HG03159 (cell line): ENCODE measurements around the gene ITCH.
"Not testable (repeated sequence)": the region's sequence is repeated elsewhere in the genome, so short reads cannot be mapped to it uniquely, and the experiment has no call there.

Experiments used
- ATAC-seq: cut with Tn5 transposase; IDR thresholded peaks from one replicate; pipeline ENCODE4 v1.9.1; 2021; ENCODE audit warnings: mild to moderate bottlenecking, moderate library complexity; ENCODE audit not compliant: unreplicated experiment

Gene ITCH

DNA sequence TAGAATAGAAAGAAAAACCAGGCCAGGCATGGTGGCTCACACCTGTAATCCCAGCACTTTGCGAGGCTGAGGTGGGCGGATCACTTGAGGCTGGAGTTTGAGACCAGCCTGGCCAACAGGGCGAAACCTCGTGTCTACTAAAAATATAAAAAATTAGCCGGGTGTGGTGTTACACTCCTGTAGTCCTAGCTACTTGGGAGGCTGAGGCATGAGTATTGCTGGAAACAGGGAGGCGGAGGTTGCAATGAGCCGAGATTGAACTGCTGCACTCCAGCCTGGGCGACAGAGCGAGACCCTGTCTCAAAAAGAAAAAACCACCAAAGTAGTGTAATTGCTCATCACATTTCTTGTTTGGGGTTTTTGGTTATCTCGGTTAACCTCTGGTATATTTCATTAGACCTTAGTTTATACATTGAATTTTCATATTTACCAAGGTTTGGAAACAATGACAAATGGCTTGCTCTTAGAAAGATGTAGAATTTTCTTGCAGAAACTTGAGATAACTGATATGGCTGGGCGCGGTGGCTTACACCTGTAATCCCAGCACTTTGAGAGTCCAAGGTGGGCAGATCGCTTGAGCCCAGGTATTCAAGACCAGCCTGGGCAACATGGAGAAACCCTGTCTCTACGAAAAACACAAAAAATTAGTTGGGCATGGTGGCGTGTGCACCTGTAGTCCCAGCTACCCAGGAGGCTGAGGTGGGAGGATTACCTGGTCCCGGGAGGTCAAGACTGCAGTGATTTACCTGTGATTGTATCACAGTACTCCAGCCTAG, 14.2 kb downstream of the ITCH start:
- ATAC-seq = peak; percentile 65

DNA sequence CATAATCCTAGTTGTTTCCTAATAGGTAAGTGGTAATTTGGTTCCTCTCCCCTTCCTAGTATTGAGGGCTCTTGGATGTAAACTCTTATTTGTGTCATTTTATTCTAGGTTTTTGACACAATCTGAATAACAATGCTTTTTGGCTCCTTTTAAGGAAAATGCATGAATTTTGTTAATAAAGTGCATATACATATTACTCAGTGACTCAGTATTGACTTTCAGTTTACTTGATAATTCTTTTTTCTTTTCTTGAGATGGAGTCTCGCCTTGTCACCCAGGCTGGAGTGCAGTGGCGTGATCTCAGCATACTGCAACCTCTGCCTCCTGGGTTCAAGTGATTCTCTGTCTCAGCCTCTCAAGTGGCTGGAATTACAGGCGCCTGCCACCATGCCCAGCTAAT, 19.1 kb downstream of the ITCH start:
- ATAC-seq = no peak

DNA sequence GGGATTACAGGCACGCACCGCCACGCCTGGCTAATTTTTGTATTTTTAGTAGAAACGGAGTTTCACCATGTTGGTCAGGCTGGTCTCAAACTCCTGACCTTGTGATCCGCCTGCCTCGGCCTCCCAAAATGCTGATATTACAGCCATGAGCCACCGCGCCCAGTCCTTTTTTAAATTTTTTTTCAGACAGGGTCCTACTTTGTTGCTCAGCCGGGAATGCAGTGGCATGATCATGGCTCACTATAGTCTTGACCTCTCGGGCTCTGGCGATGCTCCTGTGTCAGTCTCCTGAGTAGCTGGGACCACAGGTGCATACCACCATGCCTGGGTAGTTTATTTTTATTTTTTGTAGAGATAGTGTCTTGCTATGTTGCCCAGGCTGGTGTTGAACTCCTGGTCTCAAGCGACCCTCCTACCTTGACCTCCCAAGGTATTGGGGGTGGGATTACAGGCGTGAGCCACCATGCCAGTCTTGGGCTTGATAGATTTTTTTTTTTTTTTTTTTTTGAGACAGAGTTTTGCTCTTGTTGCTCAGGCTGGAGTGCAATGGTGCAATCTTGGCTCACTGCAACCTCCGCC, 19.9 kb downstream of the ITCH start:
- ATAC-seq = not testable (repeated sequence)

DNA sequence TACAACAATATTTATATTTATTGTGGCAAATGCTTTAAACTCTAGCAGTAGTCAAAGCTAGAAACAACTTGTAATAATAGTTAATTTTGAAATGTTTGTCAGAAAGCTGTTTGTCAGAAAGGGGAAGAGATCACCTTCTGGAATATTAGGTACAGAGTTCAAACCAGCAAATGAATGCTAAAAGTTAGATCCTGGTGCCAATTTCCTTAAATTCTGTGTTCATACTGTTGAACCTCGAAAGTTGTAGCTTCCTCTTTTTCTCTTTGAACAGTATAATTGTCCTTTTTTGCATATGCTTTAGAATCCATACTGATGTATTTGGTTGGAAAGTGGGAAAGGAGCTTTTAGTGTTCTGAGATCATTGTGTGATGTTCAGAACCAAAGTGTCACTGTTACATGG, 22.4 kb downstream of the ITCH start:
- no peak for ATAC-seq

DNA sequence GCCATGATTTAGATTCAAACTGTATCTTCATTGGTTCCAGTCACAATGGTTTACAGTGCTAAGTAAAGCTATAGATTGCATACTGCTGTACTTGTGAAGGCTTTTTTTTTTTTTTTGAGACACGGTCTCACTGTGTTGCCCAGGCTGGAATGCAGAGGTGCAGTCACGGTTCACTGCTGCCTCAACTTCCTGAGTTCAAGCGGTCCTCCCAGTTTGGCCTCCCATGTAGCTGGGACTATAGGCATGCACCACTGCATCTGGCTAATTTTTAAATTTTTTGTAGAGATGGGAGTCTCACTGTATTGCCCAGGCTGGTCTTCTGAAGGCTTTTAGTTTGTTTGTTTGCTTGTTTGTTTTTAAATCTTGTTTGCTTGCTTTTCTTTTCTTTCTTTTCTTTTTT, 24.9 kb downstream of the ITCH start:
- ATAC-seq = no peak

DNA sequence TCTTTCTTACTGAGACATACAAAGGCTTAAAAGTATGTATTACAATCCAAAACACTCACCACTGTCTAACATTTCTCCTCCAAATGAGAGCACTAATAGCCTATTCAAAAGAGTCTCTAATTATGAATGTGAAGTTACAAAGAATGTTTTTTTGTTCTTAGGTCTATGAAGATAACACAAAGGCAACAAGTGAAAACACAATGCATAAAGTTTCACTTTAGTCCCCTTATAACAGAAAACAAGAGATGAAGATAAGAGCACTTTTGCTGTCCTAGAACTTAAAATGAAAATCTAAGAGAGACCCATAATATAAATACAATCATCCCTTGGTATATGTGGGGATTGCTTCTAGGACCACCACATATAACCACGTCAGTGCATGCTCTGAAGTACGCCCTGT, 25.6 kb downstream of the ITCH start:
- no peak for ATAC-seq

DNA sequence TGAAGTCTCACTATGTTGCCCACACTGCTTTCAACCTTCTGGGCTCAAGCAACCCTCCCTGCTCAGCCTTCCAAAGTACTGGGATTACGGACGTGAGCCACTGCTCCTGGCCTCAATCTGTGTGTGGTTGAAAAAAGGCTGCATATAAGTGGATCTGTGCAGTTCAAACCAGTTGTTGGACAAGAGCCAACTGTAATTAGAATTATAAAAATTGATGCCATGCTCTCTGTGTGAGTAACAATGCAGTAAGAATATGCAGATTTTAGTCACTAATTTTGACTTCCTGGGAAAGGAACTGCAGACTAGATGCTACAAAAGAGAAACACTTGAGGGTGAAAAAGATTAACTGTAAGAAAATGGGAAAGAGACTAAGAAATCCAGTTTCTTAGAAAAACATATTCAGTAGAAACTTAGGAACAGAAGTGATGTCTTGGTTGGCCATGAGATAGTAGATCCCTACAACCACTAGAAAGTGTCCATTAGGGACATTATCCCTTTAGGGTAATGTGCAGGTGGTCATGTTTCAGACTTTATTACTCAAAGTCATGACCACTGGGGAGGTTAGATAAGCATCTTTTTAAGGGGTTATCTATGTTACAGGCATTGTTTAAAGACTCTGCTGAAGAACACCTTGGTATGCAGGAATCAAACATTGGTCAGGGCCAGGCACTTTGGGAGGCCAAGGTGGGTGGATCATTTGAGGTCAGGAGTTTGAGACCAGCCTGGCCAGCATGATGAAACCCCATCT, 26.3 kb downstream of the ITCH start:
- no peak for ATAC-seq

DNA sequence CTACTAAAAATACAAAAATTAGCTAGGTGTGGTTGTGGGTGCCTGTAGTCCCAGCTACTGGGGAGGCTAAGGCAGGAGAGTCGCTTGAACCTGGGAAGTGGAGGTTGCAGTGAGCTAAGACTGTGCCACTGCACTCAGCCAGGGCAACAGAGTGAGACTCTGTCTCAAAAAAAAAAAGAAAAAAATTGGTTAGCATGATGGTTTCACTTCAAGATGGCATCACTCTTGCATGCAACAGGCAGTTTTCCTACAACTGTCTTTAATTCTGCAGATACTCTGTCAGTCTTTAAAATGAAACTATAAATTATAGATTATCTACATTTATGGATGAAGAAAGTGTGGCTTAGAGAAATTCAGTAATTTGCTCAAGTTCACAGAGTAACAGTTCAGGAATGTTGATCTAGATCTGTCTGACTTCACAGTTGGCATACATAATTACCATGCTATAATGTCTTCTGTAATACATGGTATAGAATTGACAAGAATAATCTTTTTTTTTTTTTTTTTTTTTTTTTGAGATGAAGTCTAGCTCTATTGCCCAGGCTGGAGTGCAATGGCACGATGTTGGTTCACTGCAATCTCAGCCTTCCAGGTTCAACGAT, 27.0 kb downstream of the ITCH start:
- ATAC-seq = no peak

DNA sequence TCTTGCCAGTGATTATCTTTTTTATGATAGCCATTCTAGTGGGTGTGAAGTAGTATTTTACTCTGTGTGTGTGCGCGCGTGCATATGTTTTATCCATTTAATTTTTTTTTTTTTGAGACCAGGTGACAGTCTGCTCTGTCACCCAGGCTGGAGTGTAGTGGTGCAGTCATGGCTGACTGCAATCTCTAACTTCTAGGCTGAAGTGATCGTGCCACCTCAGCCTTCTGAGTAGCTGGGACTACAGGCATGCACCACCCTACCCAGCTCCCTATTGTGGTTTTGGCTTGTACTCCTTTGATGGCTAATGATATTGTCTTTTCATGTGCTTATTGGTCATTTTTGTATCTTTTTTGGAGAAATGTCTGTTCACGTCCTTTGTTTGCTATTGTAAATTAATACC, 33.3 kb downstream of the ITCH start:
- ATAC-seq = no peak

DNA sequence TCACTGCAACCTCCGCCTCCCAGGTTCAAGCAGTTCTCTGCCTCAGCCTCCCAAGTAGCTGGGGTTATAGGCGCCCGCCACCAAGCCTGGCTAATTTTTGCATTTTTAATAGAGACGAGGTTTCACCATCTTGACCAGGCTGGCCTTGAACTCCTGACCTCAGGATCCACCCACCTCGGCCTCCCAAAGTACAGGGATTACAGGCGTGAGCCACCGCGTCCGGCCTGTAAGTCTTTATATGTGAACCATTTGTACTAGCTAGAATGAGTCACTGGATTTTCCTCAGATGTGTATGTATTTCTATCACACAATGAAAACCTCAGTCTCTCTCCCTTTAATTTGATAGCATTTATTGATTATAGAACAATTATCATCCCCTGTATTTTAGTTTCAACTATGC, 34.0 kb downstream of the ITCH start:
- no peak for ATAC-seq

DNA sequence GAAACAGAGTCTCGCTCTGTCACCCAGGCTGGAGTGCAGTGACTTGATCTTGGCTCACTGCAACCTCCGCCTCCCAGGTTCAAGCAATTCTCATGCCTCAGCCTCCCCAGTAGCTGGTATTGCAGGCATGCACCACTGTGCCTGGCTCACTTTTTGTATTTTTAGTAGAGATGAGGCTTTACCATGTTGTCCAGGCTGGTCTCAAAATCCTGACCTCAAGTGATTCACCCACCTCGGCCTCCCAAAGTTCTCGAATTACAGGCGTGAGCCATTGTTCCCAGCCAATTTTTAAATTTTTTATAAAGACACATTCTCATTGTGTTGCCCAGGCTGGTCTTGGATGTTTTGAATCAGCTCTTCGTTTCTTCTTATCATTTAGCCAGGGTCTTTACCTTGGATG, 37.7 kb downstream of the ITCH start:
- not testable (repeated sequence) for ATAC-seq

DNA sequence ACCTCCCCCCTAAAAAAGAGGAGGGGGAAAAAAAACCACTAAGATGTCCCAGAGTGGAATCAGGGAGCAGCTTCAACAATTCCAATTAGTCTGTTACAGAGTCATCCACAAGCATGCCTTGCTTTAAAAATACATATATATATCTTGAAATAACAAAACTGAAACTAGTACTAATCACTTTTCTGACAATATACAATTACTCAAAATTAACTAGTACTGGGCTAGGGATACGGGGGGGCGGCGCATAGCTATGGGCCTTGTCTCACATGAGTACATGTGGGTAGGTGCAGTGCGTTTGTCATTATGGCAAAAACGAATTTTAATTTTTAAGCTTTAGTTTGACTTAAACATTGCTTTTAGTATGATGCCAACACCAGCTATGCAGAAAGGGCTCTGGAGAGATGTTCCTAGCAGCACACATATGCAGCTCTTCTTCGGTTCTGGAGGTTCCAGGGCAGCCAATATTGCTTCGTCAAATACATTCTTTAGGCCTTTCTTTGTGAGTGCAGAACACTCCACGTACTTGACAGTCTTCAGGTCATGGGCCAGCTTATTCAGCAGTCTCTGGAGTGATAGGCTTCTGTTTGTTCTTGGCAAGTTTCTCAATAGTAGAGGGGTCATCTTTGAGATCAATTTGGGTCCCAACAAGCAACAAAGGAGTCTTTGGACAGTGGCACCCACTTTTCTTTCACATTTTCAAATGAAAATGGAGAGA, 38.8 kb downstream of the ITCH start:
- ATAC-seq = no peak

DNA sequence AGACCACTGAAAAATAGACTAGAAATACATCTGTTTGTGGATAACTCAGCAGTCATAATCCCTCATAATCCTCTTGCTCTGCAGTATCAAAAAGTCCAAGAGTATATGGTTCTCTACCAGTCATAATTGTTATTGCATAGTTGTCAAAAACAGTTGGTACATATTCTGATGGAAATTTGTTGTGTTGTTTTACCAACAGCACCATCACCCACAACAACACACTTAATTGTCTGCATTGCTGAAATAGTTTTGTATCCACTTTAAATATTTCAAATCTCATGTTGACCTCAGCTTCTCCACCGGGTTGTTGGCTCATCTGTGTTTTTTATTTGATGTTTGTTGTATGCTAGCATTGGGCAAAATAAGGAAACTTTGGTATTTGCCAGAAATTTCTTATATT, 39.4 kb downstream of the ITCH start:
- no peak for ATAC-seq

DNA sequence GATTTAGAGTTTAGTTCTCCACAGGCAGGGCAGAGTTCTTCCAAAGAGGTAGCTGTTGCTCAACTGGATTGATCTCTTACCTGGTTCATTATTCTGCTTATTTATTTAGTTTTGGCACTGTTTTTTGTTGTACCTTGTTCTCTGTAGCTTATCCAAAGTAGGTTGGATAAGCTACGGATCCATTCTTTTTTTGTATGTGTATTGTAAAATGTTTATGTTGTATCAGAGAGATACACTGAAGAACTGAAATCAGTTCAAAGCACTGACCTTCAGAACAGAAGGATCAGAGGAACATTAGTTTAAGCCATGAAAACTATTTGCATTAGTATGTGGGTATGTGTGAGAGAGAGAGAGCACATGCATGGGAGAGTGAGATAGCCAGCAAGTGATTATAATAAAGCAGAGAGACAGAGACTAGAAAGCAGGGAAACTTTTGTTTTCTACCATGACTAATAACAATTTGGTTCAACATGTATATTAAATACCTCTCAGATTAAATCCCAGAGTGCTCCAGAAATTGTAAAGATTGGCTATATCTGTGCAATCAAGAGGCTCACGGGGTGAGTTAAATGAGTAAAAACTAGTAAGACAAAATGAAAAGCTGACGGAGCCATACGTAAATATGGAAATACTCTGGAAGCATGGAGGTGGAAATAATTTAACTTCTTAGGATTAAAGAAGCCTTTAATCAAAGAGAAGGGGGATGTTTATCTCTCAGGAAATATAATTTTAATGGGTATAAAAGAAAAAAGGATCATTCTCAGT, 40.2 kb downstream of the ITCH start:
- ATAC-seq = no peak

DNA sequence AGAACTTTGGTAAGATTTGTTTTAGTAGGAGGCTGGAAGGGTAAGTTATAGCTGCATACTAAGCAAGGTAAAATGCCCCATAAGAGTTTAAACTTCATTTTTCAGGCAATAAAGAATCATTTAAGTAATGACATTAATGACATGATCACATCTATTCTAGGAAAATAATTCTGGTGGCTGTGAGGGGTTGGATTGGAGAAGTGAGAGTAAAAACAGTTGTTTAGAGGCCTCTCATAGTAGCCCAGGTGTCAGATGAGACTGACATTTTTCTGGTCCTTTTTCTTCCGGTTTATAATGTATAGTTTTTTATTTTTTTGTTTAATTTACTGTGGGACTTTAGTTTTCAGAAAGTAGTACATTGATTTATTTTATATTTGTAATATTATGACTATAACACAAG, 40.8 kb downstream of the ITCH start:
- no peak for ATAC-seq

DNA sequence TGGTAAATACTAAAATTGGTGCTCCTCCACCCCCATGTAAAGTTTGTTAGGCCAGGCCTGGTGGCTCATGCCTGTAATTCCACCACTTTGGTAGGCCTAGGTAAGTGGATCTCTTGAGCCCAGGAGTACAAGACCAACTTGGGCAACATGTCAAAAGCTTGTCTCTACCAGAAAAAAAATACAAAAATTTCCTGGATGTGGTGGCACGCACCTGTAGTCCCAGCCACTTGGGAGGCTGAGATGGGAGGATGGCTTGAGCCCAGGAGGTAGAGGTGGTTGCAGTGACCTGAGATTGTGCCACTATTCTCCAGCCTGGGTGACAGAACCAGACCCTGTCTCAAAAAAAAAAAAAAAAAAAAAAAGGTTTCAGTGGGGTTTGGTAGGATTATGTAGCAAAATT, 41.7 kb downstream of the ITCH start:
- ATAC-seq = no peak

DNA sequence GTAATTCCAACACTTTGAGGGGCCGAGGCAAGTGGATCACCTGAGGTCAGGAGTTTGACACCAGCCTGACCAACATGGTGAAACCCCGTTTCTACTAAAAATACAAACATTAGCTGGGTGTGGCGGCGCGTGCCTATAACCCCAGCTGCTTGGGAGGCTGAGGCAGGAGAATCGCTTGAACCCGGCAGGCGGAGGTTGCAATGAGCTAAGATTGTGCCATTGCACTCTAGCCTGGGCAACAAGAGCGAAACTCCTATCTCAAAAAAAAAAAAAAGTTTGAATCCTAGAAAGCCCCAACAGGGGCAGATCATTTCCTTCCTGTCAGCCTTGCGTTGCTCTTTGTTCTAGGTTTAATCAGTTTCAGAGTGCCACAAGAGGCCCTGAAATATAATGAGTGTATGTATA, 42.2 kb downstream of the ITCH start:
- ATAC-seq = not testable (repeated sequence)

DNA sequence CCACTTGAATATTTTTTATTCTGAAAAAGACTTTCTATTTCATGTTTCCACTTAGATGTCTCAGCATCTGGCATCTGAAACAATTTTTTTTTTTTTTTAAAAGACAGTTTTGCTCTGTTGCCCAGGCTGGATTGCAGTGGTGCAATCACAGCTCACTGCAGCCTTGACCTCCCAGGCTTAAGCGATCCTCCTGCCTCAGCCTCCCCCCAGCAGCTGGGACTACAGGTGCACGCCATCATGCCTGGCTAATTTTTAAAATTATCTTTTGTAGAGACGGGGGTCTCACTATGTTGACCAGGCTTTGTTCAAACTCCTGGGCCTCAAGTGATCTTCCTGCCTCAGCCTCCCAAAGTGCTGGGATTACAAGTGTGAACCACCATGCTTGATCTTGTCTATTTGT, 42.9 kb downstream of the ITCH start:
- ATAC-seq = not testable (repeated sequence)

DNA sequence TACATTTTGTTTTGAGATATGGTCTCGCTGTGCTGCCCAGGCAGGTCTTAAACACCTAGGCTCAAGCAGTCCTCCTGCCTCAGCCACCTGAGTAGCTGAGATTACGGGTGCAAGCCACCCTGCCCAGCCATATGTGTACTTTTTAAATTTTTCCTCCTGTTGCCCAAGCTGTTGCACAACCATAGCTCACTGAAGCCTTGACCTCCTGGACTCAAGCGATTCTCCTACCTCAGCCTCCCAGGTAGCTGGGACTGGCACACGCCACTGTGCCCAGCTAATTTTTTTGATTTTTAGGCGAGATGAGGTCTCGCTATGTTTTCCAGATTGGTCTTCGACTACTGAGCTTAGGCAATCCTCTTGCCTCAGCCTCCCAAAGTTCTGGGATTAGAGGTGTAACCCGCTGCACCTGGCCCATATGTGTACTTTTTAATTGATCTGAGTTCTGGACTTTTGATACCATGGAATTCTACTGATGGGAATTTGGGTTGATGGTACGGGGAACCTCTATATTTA, 44.9 kb downstream of the ITCH start:
- no peak for ATAC-seq

DNA sequence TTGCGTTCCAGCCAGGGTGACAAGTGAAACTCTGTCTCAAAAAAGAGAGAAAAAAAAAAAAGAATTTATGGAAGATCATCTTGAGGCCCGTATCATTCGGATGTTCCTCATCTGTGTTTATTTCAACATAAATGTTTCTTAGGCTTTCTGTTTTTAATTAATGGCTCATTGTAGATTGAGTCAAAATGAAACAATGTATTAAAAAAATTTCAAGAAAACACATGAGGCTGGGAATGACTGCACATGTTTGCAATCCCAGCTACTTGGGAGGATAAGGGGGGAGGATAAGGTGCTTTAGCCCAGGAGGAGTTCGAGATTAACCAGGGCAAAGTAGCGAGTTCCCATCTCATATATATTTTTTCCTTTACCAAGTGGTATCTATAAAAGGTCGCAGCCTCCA, 47.3 kb downstream of the ITCH start:
- no peak for ATAC-seq
